HL-60 (cell line): ENCODE measurements around the gene CTRL.

Experiments used
- DNase-seq, 2 experiments: peaks; one replicate each; pipeline ENCODE4 v3.0.0-alpha.2; 2010 to 2020; ENCODE audit warnings: low read depth in 1 of 2, low spot score in 1 of 2
- H3K27ac ChIP-seq: fragments of 250-450 bp; sonication (Bioruptor Pico); replicated peaks from 2 replicates; pipeline ENCODE4 v1.5.1; 2020; ENCODE audit warnings: mild to moderate bottlenecking, moderate library complexity
- H3K27me3 ChIP-seq: fragments of 250-450 bp; sonication (Bioruptor Pico); 2 replicates; pipeline ENCODE4 v1.5.1; 2021; ENCODE audit warnings: mild to moderate bottlenecking, moderate library complexity; ENCODE audit not compliant: insufficient read depth, poor library complexity, severe bottlenecking
- H3K4me3 ChIP-seq: replicated peaks from 2 replicates; pipeline ENCODE4 v1.5.1; 2011; ENCODE audit warnings: mild to moderate bottlenecking, control low read depth, low read length; ENCODE audit not compliant: insufficient read depth
- CTCF ChIP-seq: IDR thresholded peaks from one replicate; pipeline ENCODE4 v1.5.1; 2011; ENCODE audit warnings: low read length, control low read depth, inconsistent platforms; ENCODE audit not compliant: insufficient read depth
- GABPA ChIP-seq: IDR thresholded peaks from 2 replicates; pipeline ENCODE4 v1.6.1; 2012; ENCODE audit warnings: low read depth
- POLR2AphosphoS5 ChIP-seq: IDR thresholded peaks from 2 replicates; pipeline ENCODE4 v1.6.1; 2012; ENCODE audit warnings: low read depth
- REST ChIP-seq: IDR thresholded peaks from 2 replicates; pipeline ENCODE4 v1.6.1; 2012; ENCODE audit warnings: low read depth; ENCODE audit not compliant: insufficient replicate concordance
- SPI1 ChIP-seq: IDR thresholded peaks from 2 replicates; pipeline ENCODE4 v1.6.1; 2012; ENCODE audit warnings: low read depth, mild to moderate bottlenecking, borderline replicate concordance

Gene CTRL

GRCh38 chr16:67927131-67927941 is 4.3 kb downstream of the CTRL start:
- no peak for DNase-seq
- no peak overlapping the region for H3K4me3 ChIP-seq
- H3K27me3 ChIP-seq = no peaks in the 10 kb centered on the region
- TF ChIP-seq REST = no peak
- no peak for TF ChIP-seq CTCF
- no peak for TF ChIP-seq SPI1
- no peak for TF ChIP-seq GABPA
- TF ChIP-seq POLR2AphosphoS5 = no peak
- no peak overlapping the region for H3K27ac ChIP-seq

GRCh38 chr16:67926181-67926750 is 5.4 kb downstream of the CTRL start:
- H3K27ac ChIP-seq = no peak overlapping the region
- no peak for DNase-seq
- H3K4me3 ChIP-seq = no peak overlapping the region
- H3K27me3 ChIP-seq = no peaks in the 10 kb centered on the region
- TF ChIP-seq SPI1 = no peak
- TF ChIP-seq POLR2AphosphoS5 = no peak
- no peak for TF ChIP-seq CTCF
- no peak for TF ChIP-seq GABPA
- TF ChIP-seq REST = no peak

GRCh38 chr16:67924140-67924906 is 7.3 kb downstream of the CTRL start:
- no peak overlapping the region for H3K27ac ChIP-seq
- no peak overlapping the region for H3K4me3 ChIP-seq
- TF ChIP-seq GABPA (no peak), SPI1 (no peak), REST (no peak), CTCF (no peak), POLR2AphosphoS5 (no peak)
- no peak for DNase-seq
- no peaks in the 10 kb centered on the region for H3K27me3 ChIP-seq
